HCT116 (cell line): ENCODE data around the gene ADIPOR2.

ENCODE experiments used
- CTCF ChIP-seq, 3 experiments: fragments of 200-600 bp in 1 of 3; sonication (generic) in 1 of 3; IDR thresholded peaks in 2 of 3; conservative IDR thresholded peaks in 1 of 3; 2 replicates each; pipeline ENCODE4 v1.5.1; 2012 to 2017; ENCODE audit warnings: low read depth in 2 of 3, low read length in 2 of 3, antibody characterized with exemption in 1 of 3, borderline replicate concordance in 1 of 3, control low read depth in 1 of 3, mild to moderate bottlenecking in 1 of 3, mixed read lengths in 1 of 3, mixed run types in 1 of 3, moderate library complexity in 1 of 3; ENCODE audit not compliant: insufficient read depth in 1 of 3
- EZH2 ChIP-seq: fragments of 200-600 bp; sonication (generic); IDR thresholded peaks from 2 replicates; pipeline ENCODE4 v1.6.1; 2017; ENCODE audit warnings: antibody characterized with exemption, mixed run types
- EZH2phosphoT487 ChIP-seq: fragments of 200-600 bp; IDR thresholded peaks from 2 replicates; pipeline ENCODE4 v1.6.1; 2018; ENCODE audit warnings: antibody characterized with exemption, borderline replicate concordance
- FOSL1 ChIP-seq: IDR thresholded peaks from 2 replicates; pipeline ENCODE4 v1.6.1; 2012; ENCODE audit warnings: low read depth
- JUND ChIP-seq: IDR thresholded peaks from 2 replicates; pipeline ENCODE4 v1.6.1; 2012
- POLR2A ChIP-seq: IDR thresholded peaks from 2 replicates; pipeline ENCODE4 v1.7.0; 2011; ENCODE audit warnings: borderline replicate concordance; ENCODE audit not compliant: insufficient read depth, insufficient read length; ENCODE audit errors: extremely low read depth
- POLR2AphosphoS5 ChIP-seq: IDR thresholded peaks from 2 replicates; pipeline ENCODE4 v1.6.1; 2011; ENCODE audit warnings: mild to moderate bottlenecking, low read depth, low read length, moderate library complexity
- TCF7L2 ChIP-seq: IDR thresholded peaks from 2 replicates; pipeline ENCODE4 v1.7.0; 2011; ENCODE audit warnings: borderline replicate concordance, inconsistent platforms; ENCODE audit not compliant: insufficient read depth, insufficient read length; ENCODE audit errors: extremely low read depth

GRCh38 chr12:1830981-1831963 lies 140.4 kb downstream of the ADIPOR2 start:
- no peak for TF ChIP-seq POLR2AphosphoS5
- TF ChIP-seq POLR2A: no peak
- no peak for TF ChIP-seq EZH2phosphoT487
- no peak for TF ChIP-seq TCF7L2
- TF ChIP-seq JUND: no peak
- TF ChIP-seq CTCF (IDR thresholded peaks at IDR 0.05 in 2 of 3, conservative IDR thresholded peaks at IDR 0.05 in 1 of 3; ENCODE audit: borderline replicate concordance in 1 of 3, insufficient read depth in 1 of 3, low read depth in 2 of 3, low read length in 2 of 3): no peak
- TF ChIP-seq FOSL1: no peak
- TF ChIP-seq EZH2: no peak
